RWPE1 (cell line): Measurements from ENCODE around the gene PPARGC1A.

ENCODE experiments used
- CTCF ChIA-PET: fragments of 350-600 bp; sonication (Branson Sonifier 250); formaldehyde crosslinking; extraction: SDS; loops from one replicate; lab custom pipeline; 2021; lab: Yijun Ruan, JAX
- POLR2A ChIA-PET: fragments of 400-600 bp; formaldehyde crosslinking; extraction: SDS; loops from one replicate; lab custom pipeline; 2020; ENCODE audit warnings: antibody characterized with exemption; ENCODE audit not compliant: low non-redundant PET; lab: Yijun Ruan, JAX
- DNase-seq: peaks from one replicate; pipeline ENCODE4 v3.0.0; 2012; ENCODE audit warnings: low spot score
- H3K27ac ChIP-seq: fragments of 450-650 bp; 2 replicates; pipeline ENCODE4 v1.5.1; 2017
- CTCF ChIP-seq: fragments of 450-650 bp; conservative IDR thresholded peaks from 2 replicates; pipeline ENCODE4 v1.5.1; 2017; ENCODE audit warnings: low read depth, mild to moderate bottlenecking

PPARGC1A gene

GRCh38 chr4:23828020-23828715, 61.7 kb downstream of the PPARGC1A start:
- no peak for TF ChIP-seq CTCF
- H3K27ac ChIP-seq, result no peak overlapping the region
- ChIA-PET CTCF (interaction anchor here (0.6 kb wide), 1 partner anchor 87 kb away, joined by 3 read pairs; no protein-coding TSS in a partner anchor), POLR2A (no interaction called here)
- DNase-seq, result no peak

GRCh38 chr4:23822181-23822580, 67.7 kb downstream of the PPARGC1A start:
- TF ChIP-seq CTCF, result no peak

GRCh38 chr4:23819041-23819511, 70.8 kb downstream of the PPARGC1A start:
- no peak for DNase-seq
- ChIA-PET CTCF (no interaction called here), POLR2A (no interaction called here)
- H3K27ac ChIP-seq, result no peak overlapping the region
- TF ChIP-seq CTCF, result no peak

More at GRCh38 chr4:23822181-23822580, 67.7 kb downstream of the PPARGC1A start:
- peak; percentile 10 for DNase-seq
- H3K27ac ChIP-seq, result no peak overlapping the region
- POLR2A ChIA-PET, result no interaction called here
- CTCF ChIA-PET, result no interaction called here

- ChIA-PET CTCF (no interaction called here), POLR2A (no interaction called here)
- H3K27ac ChIP-seq, result no peak overlapping the region
- DNase-seq, result no peak
- no peak for TF ChIP-seq CTCF
These were observed 71.6 kb downstream of the PPARGC1A start for GRCh38 chr4:23818097-23818885.

- no peak for TF ChIP-seq CTCF
- CTCF ChIA-PET, result interaction anchor here (0.6 kb wide), 1 partner anchor 241 kb away, joined by 3 read pairs; no protein-coding TSS in a partner anchor
- POLR2A ChIA-PET, result no interaction called here
- no peak overlapping the region for H3K27ac ChIP-seq
- DNase-seq, result no peak
These were observed 74.7 kb downstream of the PPARGC1A start for GRCh38 chr4:23814996-23815660.

- no peak overlapping the region for H3K27ac ChIP-seq
- DNase-seq, result no peak
- CTCF ChIA-PET, result interaction anchor here (0.6 kb wide), 1 partner anchor 242 kb away, joined by 3 read pairs; no protein-coding TSS in a partner anchor
- POLR2A ChIA-PET, result no interaction called here
- TF ChIP-seq CTCF, result no peak
These were observed 75.3 kb downstream of the PPARGC1A start for GRCh38 chr4:23814587-23814986.
